ENCODE measurements around the gene ESRP2.

ESRP2 gene

GRCh38 chr16:68263559-68264127 lies 27.7 kb upstream of the ESRP2 start:
- Histone ChIP-seq H3K9me3 (no peaks in the 10 kb centered on the region), H3K4me3 (ENCODE audit: low read depth in 1 of 2, low read length in 1 of 2) (peak overlapping the region; percentile 83 to 85), H3K27me3 (no peaks in the 10 kb centered on the region), H3K36me3 (peaks cover 13% of the 10 kb centered on the region), H3K27ac (peak overlapping the region; percentile 79), H3K4me1 (ENCODE audit: control insufficient read depth in 1 of 2, insufficient read depth in 1 of 2, low read depth in 1 of 2, low read length in 1 of 2) (peaks cover 21 to 23% of the 10 kb centered on the region in 2 experiments)
- no peak for TF ChIP-seq CTCF (IDR thresholded peaks at IDR 0.05)

- Histone ChIP-seq H3K27ac (no peak overlapping the region), H3K36me3 (peaks cover 16% of the 10 kb centered on the region), H3K4me3 (ENCODE audit: low read depth in 1 of 2, low read length in 1 of 2) (no peak overlapping the region), H3K4me1 (ENCODE audit: control insufficient read depth in 1 of 2, insufficient read depth in 1 of 2, low read depth in 1 of 2, low read length in 1 of 2) (peaks cover 25 to 27% of the 10 kb centered on the region in 2 experiments), H3K9me3 (no peaks in the 10 kb centered on the region), H3K27me3 (no peaks in the 10 kb centered on the region)
- no peak for TF ChIP-seq CTCF (IDR thresholded peaks at IDR 0.05)
These were observed 23.3 kb upstream of the ESRP2 start for GRCh38 chr16:68259007-68259825.

GRCh38 chr16:68257906-68258800 lies 22.2 kb upstream of the ESRP2 start:
- no peaks in the 10 kb centered on the region for H3K9me3 ChIP-seq
- peak overlapping the region; percentile 65 for H3K27ac ChIP-seq
- H3K4me3 ChIP-seq (ENCODE audit: low read depth in 1 of 2, low read length in 1 of 2): no peak overlapping the region
- TF ChIP-seq CTCF (IDR thresholded peaks at IDR 0.05): no peak
- H3K4me1 ChIP-seq (ENCODE audit: control insufficient read depth in 1 of 2, insufficient read depth in 1 of 2, low read depth in 1 of 2, low read length in 1 of 2): peaks cover 16 to 18% of the 10 kb centered on the region in 2 experiments
- peaks cover 18% of the 10 kb centered on the region for H3K36me3 ChIP-seq
- no peaks in the 10 kb centered on the region for H3K27me3 ChIP-seq

- H3K27me3 ChIP-seq: no peaks in the 10 kb centered on the region
- peaks cover 15 to 16% of the 10 kb centered on the region in 2 experiments for H3K4me1 ChIP-seq (ENCODE audit: control insufficient read depth in 1 of 2, insufficient read depth in 1 of 2, low read depth in 1 of 2, low read length in 1 of 2)
- no peak for TF ChIP-seq CTCF (IDR thresholded peaks at IDR 0.05)
- H3K4me3 ChIP-seq (ENCODE audit: low read depth in 1 of 2, low read length in 1 of 2): no peak overlapping the region
- H3K27ac ChIP-seq: peak overlapping the region; percentile 65
- peaks cover 18% of the 10 kb centered on the region for H3K36me3 ChIP-seq
- no peaks in the 10 kb centered on the region for H3K9me3 ChIP-seq
These were observed 21.5 kb upstream of the ESRP2 start for GRCh38 chr16:68257251-68257905.

GRCh38 chr16:68255712-68256111 lies 19.8 kb upstream of the ESRP2 start:
- no peaks in the 10 kb centered on the region for H3K9me3 ChIP-seq
- no peak overlapping the region for H3K27ac ChIP-seq
- H3K4me1 ChIP-seq (ENCODE audit: control insufficient read depth in 1 of 2, insufficient read depth in 1 of 2, low read depth in 1 of 2, low read length in 1 of 2): peaks cover 15 to 16% of the 10 kb centered on the region in 2 experiments
- no peak for TF ChIP-seq CTCF (IDR thresholded peaks at IDR 0.05)
- no peak overlapping the region for H3K4me3 ChIP-seq (ENCODE audit: low read depth in 1 of 2, low read length in 1 of 2)
- H3K27me3 ChIP-seq: no peaks in the 10 kb centered on the region
- H3K36me3 ChIP-seq: peaks cover 18% of the 10 kb centered on the region

Data from neutrophil (primary cell).